GM12874 (cell line): ENCODE data around the gene S100A5.

ENCODE experiments used
- TF ChIP-seq, protein P1 (sequence below): IDR thresholded peaks from 2 replicates; pipeline ENCODE4 v1.5.1; 2011; ENCODE audit warnings: low read depth, mild to moderate bottlenecking, control low read depth, low read length, moderate library complexity; ENCODE audit not compliant: insufficient read depth

S100A5 gene, protein sequence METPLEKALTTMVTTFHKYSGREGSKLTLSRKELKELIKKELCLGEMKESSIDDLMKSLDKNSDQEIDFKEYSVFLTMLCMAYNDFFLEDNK

DNA sequence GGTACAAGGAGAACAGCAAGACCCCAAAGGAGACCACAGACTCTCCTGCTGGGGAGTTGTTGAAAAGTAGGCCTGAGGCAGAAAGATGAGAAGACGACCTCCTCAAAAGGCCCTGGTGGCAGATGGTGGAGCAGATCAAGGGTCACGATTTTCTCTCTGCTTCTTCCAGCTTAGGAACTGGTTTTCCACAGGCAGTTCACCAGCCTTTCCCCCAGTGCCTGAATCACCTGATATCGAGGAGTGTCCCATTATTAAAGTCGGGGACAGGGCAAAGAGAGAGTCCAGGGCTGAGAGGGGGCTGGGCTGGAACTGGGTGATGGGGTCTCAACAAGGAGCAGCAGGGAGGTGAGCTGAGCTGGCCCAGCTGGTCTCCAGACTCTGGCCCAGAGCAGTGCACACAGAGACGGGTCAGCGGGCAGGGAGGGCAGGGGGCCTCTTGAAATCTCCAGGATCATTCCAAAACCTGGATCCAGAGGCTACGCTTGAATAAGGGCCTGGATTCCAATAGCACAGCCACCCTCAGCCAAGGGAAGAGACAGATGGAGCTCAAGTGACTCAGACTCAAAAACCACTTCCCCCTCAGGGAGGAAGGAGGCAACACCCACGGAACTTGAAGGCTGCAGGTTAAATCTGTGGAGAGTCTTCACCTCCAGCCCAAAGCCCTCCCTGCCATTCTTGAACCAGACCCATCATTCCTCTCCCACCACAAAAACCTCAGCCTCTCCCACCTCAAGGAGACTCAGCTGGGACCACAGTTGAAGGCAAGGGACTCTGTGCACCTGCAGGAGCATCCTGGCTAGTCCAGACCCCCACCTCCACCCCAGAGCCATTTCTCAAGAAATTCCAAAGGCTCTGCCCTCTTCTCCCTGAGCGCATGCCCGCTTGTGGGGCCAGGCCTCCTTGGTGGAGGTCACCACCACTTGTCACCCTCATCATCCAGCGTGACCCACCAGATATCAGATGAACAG lies at the start of gene S100A5:
Gene S100A5 (minus strand): TSS at position 541 of the 968 bp plus-strand sequence. CDS start 743 bp downstream, outside the sequence.
- TF ChIP-seq, protein P1, sequence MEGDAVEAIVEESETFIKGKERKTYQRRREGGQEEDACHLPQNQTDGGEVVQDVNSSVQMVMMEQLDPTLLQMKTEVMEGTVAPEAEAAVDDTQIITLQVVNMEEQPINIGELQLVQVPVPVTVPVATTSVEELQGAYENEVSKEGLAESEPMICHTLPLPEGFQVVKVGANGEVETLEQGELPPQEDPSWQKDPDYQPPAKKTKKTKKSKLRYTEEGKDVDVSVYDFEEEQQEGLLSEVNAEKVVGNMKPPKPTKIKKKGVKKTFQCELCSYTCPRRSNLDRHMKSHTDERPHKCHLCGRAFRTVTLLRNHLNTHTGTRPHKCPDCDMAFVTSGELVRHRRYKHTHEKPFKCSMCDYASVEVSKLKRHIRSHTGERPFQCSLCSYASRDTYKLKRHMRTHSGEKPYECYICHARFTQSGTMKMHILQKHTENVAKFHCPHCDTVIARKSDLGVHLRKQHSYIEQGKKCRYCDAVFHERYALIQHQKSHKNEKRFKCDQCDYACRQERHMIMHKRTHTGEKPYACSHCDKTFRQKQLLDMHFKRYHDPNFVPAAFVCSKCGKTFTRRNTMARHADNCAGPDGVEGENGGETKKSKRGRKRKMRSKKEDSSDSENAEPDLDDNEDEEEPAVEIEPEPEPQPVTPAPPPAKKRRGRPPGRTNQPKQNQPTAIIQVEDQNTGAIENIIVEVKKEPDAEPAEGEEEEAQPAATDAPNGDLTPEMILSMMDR: no peak

DNA sequence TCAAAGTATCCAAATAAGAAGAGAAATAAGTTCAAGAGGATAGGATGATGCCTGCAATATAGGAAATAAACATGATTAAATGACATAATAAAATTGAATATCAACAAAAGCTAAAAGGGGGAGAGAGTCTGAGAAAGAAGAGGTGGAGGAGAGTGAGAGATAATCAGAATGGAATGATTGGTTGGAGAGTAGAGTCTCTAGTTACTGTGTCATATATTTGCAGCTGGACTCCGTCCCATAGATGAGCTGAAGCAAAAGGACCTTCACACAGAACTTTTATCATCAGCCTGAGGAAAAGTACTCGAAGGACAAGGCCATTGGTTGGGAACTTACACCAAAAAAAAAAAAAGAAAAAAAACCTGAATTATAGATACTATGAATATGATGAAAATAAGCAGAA lies 47.7 kb upstream of the S100A5 start:
- TF ChIP-seq, protein P1: no peak

DNA sequence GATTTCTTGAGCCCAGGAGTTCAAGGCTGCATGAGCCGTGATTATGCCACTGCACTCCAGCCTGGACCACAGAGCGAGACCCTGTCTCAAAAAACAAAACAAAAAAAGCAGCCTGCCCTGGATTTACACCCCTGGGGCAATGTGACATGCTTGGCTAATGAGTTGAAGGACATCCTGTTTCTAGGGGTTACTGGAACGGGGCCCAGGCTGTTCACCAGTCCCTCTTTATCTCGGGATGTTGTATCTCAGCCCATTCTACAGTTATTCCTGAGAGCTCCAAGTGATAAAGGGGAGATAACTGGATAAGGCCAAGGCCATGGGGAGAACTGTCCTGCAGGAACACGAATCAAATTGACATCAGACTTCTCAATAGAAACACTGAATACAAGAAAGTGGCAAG lies 46.6 kb upstream of the S100A5 start:
- TF ChIP-seq, protein P1: no peak

DNA sequence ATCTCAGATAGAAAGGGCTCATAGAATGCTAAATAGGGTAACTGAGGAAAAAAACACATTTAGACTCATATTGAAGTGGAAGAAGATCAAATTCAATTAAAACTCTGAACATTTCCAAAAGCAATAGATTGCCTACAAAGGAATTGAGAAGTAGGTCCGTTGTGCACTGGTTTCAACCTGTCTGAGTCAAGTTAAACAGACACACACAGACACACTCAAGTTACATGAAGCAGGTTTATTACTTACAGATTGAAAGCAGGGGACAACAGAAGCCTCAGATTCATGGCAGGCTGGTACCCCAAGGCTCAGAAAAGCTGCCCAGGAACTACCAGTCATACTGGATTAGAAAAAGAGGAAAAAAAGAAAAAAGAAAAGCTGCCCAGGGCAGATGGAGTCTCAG lies 45.6 kb upstream of the S100A5 start:
- TF ChIP-seq, protein P1: no peak

DNA sequence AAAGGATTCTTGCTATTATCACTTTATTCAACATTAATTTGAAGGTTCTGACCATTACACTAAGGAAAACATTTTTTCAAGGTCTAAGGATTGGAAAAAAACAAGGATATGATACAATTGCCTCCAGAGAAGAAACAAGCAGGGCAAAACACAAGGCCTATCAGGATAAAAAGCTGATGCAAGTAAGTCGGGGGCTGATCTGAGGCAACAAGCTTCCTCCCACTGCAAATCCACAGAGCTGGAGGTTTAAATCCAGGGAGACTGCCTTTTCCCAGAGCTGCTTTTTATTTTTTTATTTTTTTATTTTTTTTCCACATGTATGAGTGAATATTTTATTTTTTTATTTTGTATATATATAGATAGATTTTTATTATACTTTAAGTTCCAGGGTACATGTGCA lies 44.3 kb upstream of the S100A5 start:
- TF ChIP-seq, protein P1: no peak

DNA sequence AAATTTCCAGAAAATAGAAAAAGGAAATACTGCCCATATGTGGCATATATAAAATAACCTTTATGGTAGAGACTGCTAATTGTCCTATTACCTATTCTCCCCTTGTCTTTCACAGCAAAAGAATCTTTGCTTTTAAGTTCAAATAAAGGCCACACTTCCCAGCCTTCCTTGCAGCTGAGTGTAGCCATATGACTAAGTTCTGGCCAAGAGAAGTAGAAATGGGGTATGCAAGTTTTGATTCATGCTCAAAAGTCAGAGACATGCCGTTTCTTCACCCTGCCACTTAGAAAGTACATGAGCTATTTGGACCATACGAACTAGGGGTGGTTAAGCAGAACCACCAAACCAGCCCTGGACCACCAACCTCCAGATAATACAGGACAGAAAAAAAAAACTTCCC lies 43.2 kb upstream of the S100A5 start:
- TF ChIP-seq, protein P1: no peak

DNA sequence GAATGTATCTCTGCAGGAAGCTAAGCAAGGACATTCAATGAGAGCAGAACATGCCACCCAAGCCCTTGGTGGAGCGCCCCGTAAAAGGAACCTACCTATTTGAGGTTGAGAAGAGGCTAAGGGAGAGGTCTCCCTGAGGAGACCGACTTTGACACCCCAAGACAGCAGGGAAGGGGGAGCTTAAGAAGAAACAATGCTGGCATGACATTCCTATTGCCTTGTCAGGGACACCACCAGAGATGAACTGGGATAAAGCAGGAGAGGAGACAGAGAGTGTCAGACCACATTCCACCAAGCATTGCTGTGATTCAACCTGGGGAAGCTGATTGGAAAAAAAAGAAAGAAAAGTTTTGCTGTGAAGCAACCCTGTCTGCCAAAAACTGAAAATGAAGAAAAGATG lies 38.2 kb upstream of the S100A5 start:
- TF ChIP-seq, protein P1: no peak
